Central memory CD8-positive, alpha-beta T cell (primary cell): ENCODE data around the gene HOXC13.

Source experiments
- ATAC-seq: fragments of 150-1000 bp; cut with Tn5 transposase; replicated peaks from 2 replicates; pipeline ENCODE4 v1.10.0; 2022; ENCODE audit warnings: mild to moderate bottlenecking, moderate FRiP score, moderate number of reproducible peaks; ENCODE audit not compliant: poor library complexity, severe bottlenecking; ENCODE audit errors: extremely low read depth
- DNase-seq, 2 donors: peaks; one replicate each; pipeline ENCODE4 v3.0.0; 2021; ENCODE audit warnings: low spot score in 2 of 2
- H3K27ac Mint-ChIP-seq: one replicate; pipeline ENCODE4 v1.8.0; 2022; ENCODE audit warnings: low read depth, mild to moderate bottlenecking, moderate library complexity, mixed read lengths
- H3K27me3 Mint-ChIP-seq: one replicate; pipeline ENCODE4 v1.8.0; 2022; ENCODE audit warnings: mixed read lengths
- H3K36me3 Mint-ChIP-seq: one replicate; pipeline ENCODE4 v1.8.0; 2022; ENCODE audit warnings: mild to moderate bottlenecking, moderate library complexity, mixed read lengths; ENCODE audit not compliant: insufficient read depth
- H3K4me1 Mint-ChIP-seq: one replicate; pipeline ENCODE4 v1.8.0; 2022; ENCODE audit warnings: mixed read lengths
- H3K4me3 Mint-ChIP-seq: one replicate; pipeline ENCODE4 v1.8.0; 2022; ENCODE audit warnings: mild to moderate bottlenecking, moderate library complexity, mixed read lengths
- H3K9me3 Mint-ChIP-seq: one replicate; pipeline ENCODE4 v1.8.0; 2022; ENCODE audit warnings: mixed read lengths

HOXC13 gene

GRCh38 chr12:53944209-53944608 lies 5.6 kb downstream of the HOXC13 start:
- Mint-ChIP-seq H3K4me3 (no peak overlapping the region), H3K27me3 (peaks cover 100% of the 10 kb centered on the region), H3K36me3 (peaks cover 8% of the 10 kb centered on the region), H3K9me3 (no peaks in the 10 kb centered on the region), H3K27ac (peak overlapping the region; percentile 48), H3K4me1 (no peaks in the 10 kb centered on the region)
- DNase-seq (no peak), ATAC-seq (no peak)

DNA sequence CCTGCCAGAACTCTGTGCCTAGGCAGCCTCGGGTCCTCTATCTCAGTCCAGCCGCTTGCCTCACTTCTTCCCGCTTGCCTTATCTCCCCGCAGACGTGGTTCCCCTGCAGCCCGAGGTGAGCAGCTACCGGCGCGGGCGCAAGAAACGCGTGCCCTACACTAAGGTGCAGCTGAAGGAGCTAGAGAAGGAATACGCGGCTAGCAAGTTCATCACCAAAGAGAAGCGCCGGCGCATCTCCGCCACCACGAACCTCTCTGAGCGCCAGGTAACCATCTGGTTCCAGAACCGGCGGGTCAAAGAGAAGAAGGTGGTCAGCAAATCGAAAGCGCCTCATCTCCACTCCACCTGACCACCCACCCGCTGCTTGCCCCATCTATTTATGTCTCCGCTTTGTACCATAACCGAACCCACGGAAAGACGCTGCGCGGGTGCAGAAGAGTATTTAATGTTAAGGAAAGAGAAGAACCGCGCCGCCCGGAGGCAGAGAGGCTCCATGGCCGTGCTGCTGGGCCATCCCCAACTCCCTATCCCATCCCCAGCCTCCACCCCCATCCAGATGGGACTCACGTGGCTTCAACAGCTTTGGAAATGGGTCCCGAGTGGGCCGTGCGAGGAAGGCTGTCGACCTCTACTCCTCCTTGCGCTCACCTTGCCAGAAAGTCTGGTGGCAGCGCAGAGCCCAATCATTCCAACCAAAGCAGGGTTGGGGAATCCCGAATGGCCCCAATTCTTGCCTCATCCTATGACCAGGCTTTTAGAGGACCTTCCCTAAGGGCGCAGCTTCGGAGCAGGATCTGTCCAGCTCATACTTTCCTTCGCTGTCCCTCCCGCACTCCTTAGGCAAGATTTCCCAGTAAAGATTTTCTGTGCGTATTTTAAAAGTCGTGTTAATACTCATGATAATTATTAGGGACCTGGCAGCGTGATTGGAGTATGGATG lies 6.5 kb downstream of the HOXC13 start:
- Mint-ChIP-seq H3K27ac (no peak overlapping the region), H3K9me3 (no peaks in the 10 kb centered on the region), H3K27me3 (peaks cover 100% of the 10 kb centered on the region), H3K36me3 (peaks cover 5% of the 10 kb centered on the region), H3K4me1 (no peaks in the 10 kb centered on the region), H3K4me3 (no peak overlapping the region)
- no peak for DNase-seq
- no peak for ATAC-seq

DNA sequence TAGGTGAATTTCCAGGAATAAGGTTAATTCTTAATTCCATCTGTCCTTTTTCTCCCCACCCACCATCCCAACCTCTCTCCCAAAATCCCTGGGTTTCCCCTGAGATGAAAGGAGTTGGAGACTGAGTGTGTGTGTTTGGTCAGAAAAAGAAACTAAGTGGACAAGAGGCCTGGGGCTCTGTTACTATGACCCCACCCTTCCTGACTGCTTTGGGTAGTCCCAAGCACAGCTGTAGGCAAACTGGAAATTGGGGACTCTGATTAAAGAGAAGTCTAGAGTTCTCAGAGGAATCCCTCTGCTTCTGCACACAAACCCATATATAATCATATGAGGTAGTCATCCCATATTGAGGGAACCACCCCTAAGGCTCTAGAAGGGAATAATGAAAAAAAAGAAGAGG lies 9.1 kb downstream of the HOXC13 start:
- Mint-ChIP-seq H3K36me3 (peaks cover 23% of the 10 kb centered on the region), H3K9me3 (no peaks in the 10 kb centered on the region), H3K4me1 (peaks cover 14% of the 10 kb centered on the region), H3K4me3 (no peak overlapping the region), H3K27me3 (peaks cover 100% of the 10 kb centered on the region), H3K27ac (no peak overlapping the region)
- no peak for ATAC-seq
- DNase-seq: no peak

DNA sequence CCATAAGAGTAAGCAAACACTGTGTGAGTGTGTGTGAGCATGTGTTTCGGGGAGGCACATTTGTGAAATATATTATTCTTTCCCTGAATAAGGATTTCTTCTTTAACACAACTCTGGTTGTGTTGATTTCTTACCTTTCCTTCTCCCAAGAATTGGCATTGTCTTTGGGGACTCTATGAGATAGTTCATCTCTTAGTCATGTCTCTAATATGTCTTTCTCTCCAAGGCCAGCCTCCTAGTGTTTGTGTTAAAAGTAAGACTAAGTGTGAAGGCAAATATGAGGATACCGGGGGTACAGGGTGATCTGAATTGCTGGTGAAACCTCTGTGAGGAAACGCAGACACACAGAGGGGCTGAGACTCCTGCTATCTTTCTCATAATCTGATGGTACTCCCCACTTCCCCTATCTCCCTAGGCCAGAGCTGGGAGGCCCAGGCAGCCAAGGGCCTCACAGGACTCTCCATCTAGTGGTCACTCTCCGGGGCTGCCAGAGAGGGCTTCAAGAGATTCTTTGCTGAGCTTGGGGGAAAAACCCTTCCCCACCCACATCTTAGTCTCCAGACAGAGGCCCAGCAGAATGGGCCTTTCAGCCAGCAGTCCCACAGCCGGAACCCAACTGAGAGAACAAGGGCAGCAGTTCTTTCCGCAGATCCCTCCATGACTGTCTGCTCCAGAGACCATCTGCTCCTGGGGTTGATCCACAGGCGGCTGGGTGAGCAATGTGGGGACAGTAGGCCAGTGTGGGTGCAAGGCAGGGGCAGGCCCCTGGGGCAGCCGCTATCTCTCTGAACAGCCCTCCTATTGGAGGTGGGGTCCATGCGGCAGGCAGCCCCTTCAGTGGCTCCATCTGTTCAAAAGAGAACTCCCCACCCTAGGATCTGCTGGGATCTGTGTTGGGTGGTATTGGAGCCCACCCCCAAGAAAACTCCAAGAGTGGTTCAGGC lies 10.3 kb downstream of the HOXC13 start:
- Mint-ChIP-seq H3K36me3 (peaks cover 29% of the 10 kb centered on the region), H3K4me1 (peaks cover 14% of the 10 kb centered on the region), H3K4me3 (no peak overlapping the region), H3K27ac (no peak overlapping the region), H3K9me3 (no peaks in the 10 kb centered on the region), H3K27me3 (peaks cover 100% of the 10 kb centered on the region)
- DNase-seq: no peak
- ATAC-seq: no peak

GRCh38 chr12:53949631-53950436 lies 11.2 kb downstream of the HOXC13 start:
- Mint-ChIP-seq H3K27ac (no peak overlapping the region), H3K9me3 (no peaks in the 10 kb centered on the region), H3K4me1 (peaks cover 14% of the 10 kb centered on the region), H3K36me3 (peaks cover 34% of the 10 kb centered on the region), H3K4me3 (no peak overlapping the region), H3K27me3 (peaks cover 99% of the 10 kb centered on the region)
- ATAC-seq (no peak), DNase-seq (no peak)

DNA sequence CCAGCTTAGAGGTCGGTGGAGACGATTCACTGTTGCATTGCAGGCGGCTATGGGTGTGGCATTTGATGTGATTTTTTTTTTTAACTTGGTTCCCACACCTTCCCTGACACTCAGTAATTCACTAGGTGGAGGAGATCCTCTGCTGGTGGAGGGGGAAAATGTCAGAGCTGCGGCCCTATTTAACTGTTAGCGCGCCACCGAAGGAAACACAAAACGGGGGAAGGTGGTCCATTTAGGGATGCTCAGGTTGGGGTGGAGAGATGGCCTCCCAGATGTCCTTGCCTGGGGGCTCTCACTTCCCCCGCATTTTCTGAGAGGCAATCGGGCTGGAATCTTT lies 11.8 kb downstream of the HOXC13 start:
- no peaks in the 10 kb centered on the region for H3K9me3 Mint-ChIP-seq
- H3K4me1 Mint-ChIP-seq: peaks cover 14% of the 10 kb centered on the region
- H3K4me3 Mint-ChIP-seq: no peak overlapping the region
- peaks cover 95% of the 10 kb centered on the region for H3K27me3 Mint-ChIP-seq
- DNase-seq (no peak), ATAC-seq (no peak)
- no peak overlapping the region for H3K27ac Mint-ChIP-seq
- peaks cover 31% of the 10 kb centered on the region for H3K36me3 Mint-ChIP-seq

GRCh38 chr12:53950789-53951576 lies 12.4 kb downstream of the HOXC13 start:
- Mint-ChIP-seq H3K27me3 (peaks cover 95% of the 10 kb centered on the region), H3K4me3 (peak overlapping the region; percentile 16), H3K9me3 (no peaks in the 10 kb centered on the region), H3K36me3 (peaks cover 35% of the 10 kb centered on the region), H3K27ac (peak overlapping the region; percentile 83), H3K4me1 (peaks cover 19% of the 10 kb centered on the region)
- DNase-seq: no peak
- ATAC-seq: no peak

GRCh38 chr12:53951577-53952334 lies 13.1 kb downstream of the HOXC13 start:
- Mint-ChIP-seq H3K4me3 (peak overlapping the region; percentile 16), H3K27ac (peak overlapping the region; percentile 83), H3K4me1 (peaks cover 26% of the 10 kb centered on the region), H3K27me3 (peaks cover 95% of the 10 kb centered on the region), H3K9me3 (no peaks in the 10 kb centered on the region), H3K36me3 (peaks cover 37% of the 10 kb centered on the region)
- ATAC-seq (no peak), DNase-seq (no peak)

- peaks cover 37% of the 10 kb centered on the region for H3K36me3 Mint-ChIP-seq
- no peak for DNase-seq
- peak overlapping the region; percentile 16 for H3K4me3 Mint-ChIP-seq
- peaks cover 95% of the 10 kb centered on the region for H3K27me3 Mint-ChIP-seq
- H3K4me1 Mint-ChIP-seq: peaks cover 31% of the 10 kb centered on the region
- peak overlapping the region; percentile 83 for H3K27ac Mint-ChIP-seq
- no peaks in the 10 kb centered on the region for H3K9me3 Mint-ChIP-seq
- ATAC-seq: no peak
Observed at GRCh38 chr12:53952335-53952694, 13.7 kb downstream of the HOXC13 start.

DNA sequence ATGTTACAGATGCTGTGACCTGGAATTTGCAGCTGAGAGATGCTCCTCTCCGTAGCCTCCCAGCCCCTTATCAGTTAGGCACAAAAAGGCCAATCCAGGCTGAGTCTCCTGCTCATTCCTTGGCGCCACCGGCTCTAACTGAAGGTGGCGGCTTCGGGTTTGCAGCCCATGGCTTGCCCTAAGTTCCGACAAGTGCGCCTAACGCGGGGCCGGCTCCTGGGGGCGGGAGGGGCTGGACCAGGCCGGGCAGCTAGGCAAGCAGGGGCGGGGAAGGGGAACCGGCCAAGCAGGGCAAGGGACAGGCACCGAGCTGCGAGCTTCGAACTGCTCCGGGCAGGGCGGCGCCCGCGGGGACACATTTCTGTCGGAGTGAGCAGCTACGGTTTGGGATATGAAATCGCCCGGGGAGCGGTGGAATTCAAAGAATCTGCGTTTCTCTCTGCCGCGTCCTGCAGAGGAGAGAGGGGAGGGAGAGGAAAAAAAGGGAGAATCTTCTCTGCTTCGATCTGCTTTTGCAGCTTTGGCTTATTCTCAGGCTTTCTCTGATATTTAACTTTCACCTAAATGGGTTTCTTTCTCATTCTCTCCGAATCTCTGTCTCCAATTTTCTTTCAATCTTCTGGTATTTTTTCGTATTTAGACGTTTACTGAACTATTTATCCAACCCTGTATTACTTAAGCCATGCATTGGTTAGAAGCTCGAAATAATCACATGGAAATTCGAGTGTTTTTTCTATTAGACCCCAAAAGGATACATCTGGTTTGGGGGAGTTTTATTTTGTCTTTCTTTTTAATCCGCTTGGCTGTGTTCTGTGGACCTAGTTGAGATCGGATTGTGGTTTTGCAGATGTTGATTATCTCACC lies 14.5 kb downstream of the HOXC13 start:
- no peak for DNase-seq
- Mint-ChIP-seq H3K4me1 (peaks cover 31% of the 10 kb centered on the region), H3K9me3 (no peaks in the 10 kb centered on the region), H3K27me3 (peaks cover 95% of the 10 kb centered on the region), H3K4me3 (peak overlapping the region; percentile 16), H3K36me3 (peaks cover 37% of the 10 kb centered on the region), H3K27ac (peak overlapping the region; percentile 58)
- no peak for ATAC-seq
